Heart left ventricle (tissue), 13 donors: ENCODE results near the gene SRSF12.

Experiments used
- CTCF ChIP-seq, 12 donors: fragments of 200-600 bp; sonication (generic) in 4 of 12; IDR thresholded peaks; one replicate each; pipeline versions ENCODE4 v1.5.0 to v1.8.0; 2018 to 2022; ENCODE audit warnings: antibody characterized with exemption in 12 of 12, mild to moderate bottlenecking in 5 of 12
- POLR2A ChIP-seq, 2 donors: fragments of 450-650 bp; IDR thresholded peaks; one replicate each; pipeline ENCODE4 v1.6.1; 2017; ENCODE audit warnings: antibody characterized with exemption in 2 of 2, mild to moderate bottlenecking in 2 of 2, moderate library complexity in 2 of 2
- donor health status: ischemic (EF 13 %, LVEDD 7.1; RV severe dilation, severe dysfunction).
- donor health status: DM: no; HTN: yes; CAD: no.
- donor health status: DM: no; HTN: no; CAD: no.
- donor health status: ischemic (EF 25% LVEDD 6.9; RV normal size, moderate dysfunction).
- donor health status: ischemic (EF 25% LVEDD 5.7; RV mildly dilated, moderate dysfunction).
- donor health status: ischemic (EF 35%, LVEDD 5.7; RV mildly dilated, moderate dysfunction).
- donor health status: nonischemic (EF 11% LVEDD 7.7; RV severe dilation, severe dysfunction).
- donor health status: DM: yes; HTN: yes; CAD: no.
- donor health status: PGD.
- donor health status: ischemic (EF 29% LVEDD 5.4; RV normal size, mild dysfunction).
- donor health status: nonischemic (EF 23%, LVEDD 6.1; RV moderate dilation, normal function).

GRCh38 chr6:89071036-89071435, 46.8 kb downstream of the SRSF12 start:
- TF ChIP-seq CTCF (IDR thresholded peaks at IDR 0.05) = no peak
- TF ChIP-seq POLR2A (IDR thresholded peaks at IDR 0.05) = no peak
